Retinal pigment epithelial cell (primary cell): ENCODE data around the gene OR7G3.

Source experiments
- DNase-seq: peaks from one replicate; pipeline ENCODE4 v3.0.0-alpha.2; 2010; ENCODE audit warnings: low read depth
- H3K4me3 ChIP-seq: 2 replicates; pipeline ENCODE4 v1.5.1; 2011; ENCODE audit warnings: mild to moderate bottlenecking, low read length, control low read depth, moderate library complexity
- CTCF ChIP-seq: conservative IDR thresholded peaks from 2 replicates; pipeline ENCODE4 v1.5.1; 2011; ENCODE audit warnings: low read depth, low read length, control low read depth, inconsistent platforms

The OR7G3 gene

GRCh38 chr19:9116547-9116946 is 10.2 kb downstream of the OR7G3 start:
- no peak for DNase-seq
- H3K4me3 ChIP-seq: no peak overlapping the region
- no peak for TF ChIP-seq CTCF

GRCh38 chr19:9115307-9115813 is 11.4 kb downstream of the OR7G3 start, which contains the start of gene OR7G1:
Gene OR7G1, minus strand, starts transcription at chr19:9115763. Its CDS starts 0 bp downstream, at chr19:9115763.
- DNase-seq: no peak
- TF ChIP-seq CTCF: no peak
- no peak within 1 kb of the TSS for H3K4me3 ChIP-seq

- no peak for DNase-seq
- no peak for TF ChIP-seq CTCF
- H3K4me3 ChIP-seq: no peak overlapping the region
Observed at GRCh38 chr19:9109959-9110358, 16.8 kb downstream of the OR7G3 start.

GRCh38 chr19:9107375-9107774 is 19.4 kb downstream of the OR7G3 start, which contains the start of gene OR7G2:
Gene OR7G2, minus strand, starts transcription at chr19:9107475. Its CDS starts 4,232 bp downstream, at chr19:9103243.
- no peak for DNase-seq
- H3K4me3 ChIP-seq: no peak within 1 kb of the TSS
- no peak for TF ChIP-seq CTCF

GRCh38 chr19:9086761-9087160 is 40.0 kb downstream of the OR7G3 start, which contains the start of gene OR1M1:
Gene OR1M1, plus strand, starts transcription at chr19:9087061. Its CDS starts 6,184 bp downstream, at chr19:9093245.
- no peak within 1 kb of the TSS for H3K4me3 ChIP-seq
- TF ChIP-seq CTCF: no peak
- no peak for DNase-seq

GRCh38 chr19:9078651-9079050 is 48.1 kb downstream of the OR7G3 start:
- no peak for TF ChIP-seq CTCF
- no peak for DNase-seq
- no peak overlapping the region for H3K4me3 ChIP-seq

GRCh38 chr19:9076901-9077300 is 49.8 kb downstream of the OR7G3 start:
- no peak overlapping the region for H3K4me3 ChIP-seq
- TF ChIP-seq CTCF: no peak
- DNase-seq: no peak
